C1 segment of cervical spinal cord (tissue), 14 donors: Measurements from ENCODE around the gene TPP2.
A peak's percentile ranks its signal among the peaks of the same experiment; 100 is the strongest.

Experiments
- DNase-seq, 14 donors: peaks; one replicate each; lab custom pipeline; 2025; lab: John Stamatoyannopoulos, UW

TPP2 gene

DNA sequence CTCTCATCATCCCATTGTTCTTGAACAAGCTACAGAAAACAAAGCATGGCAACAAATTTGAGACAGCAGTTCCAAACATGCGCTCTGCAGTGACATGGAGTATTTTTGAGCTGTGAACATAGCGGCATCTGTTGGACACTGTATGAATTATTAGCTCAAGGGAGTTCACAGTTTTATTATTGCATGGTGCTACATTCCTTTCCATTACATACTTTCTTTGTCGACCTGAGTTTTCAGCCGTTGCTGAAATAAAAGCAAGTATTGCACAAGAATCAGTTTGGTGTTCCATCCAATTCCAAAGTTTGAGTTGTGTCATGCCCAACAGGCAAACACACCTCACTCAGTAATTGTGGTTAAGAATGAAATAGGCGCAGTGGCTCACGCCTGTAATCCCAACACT lies 128.1 kb downstream of the TPP2 start:
- DNase-seq, result peak in 2 of 14 donors; percentile 1 to 13

DNA sequence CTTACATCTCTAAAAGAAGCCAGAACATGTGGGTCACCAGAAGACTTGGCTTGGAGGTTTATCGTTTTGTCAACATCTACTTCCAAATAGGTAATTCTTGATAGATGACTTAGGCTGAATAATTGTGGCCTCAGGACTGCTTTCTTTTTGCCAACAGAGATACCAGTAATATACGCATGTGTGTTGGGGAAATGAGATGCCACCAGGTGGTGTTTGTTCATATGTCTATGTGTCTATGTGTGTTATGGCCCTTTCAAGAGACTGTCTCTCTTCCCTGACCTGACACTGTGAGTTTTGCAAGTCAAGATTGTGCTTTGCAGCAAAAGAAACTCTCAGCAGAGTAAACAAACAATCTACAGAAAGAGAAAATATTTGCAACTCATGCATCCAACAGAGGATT lies 129.6 kb downstream of the TPP2 start:
- DNase-seq, result no peak
